ENCODE measurements around the gene CREB5.

GRCh38 chr7:28619256-28619655, 206.9 kb downstream of the CREB5 start:
- TF ChIP-seq GATA2 (IDR thresholded peaks at IDR 0.05; ENCODE audit: low read depth, low read length) (no peak), GATA3 (IDR thresholded peaks at IDR 0.05; ENCODE audit: low read depth, low read length) (no peak)

Measured in SH-SY5Y (cell line).